ENCODE data around the gene DALRD3. TPM values are rescaled to one million over a fixed set of nuclear protein-coding genes. Genes with fewer than 3 reads are reported as not detected.

The DALRD3 gene
- total and polyA plus RNA-seq, 4 donors: 24.3 to 39.5 (median 33.3) TPM

- Histone ChIP-seq H3K36me3 (ENCODE audit: control insufficient read depth in 4 of 4, insufficient read depth in 4 of 4, low read length in 4 of 4) (peaks cover 19 to 37% (median 23%) of the 10 kb centered on the region in 4 donors), H3K27ac (ENCODE audit: low read depth in 1 of 2, low read length in 1 of 2) (no peak overlapping the region), H3K9me3 (ENCODE audit: control insufficient read depth in 4 of 4, insufficient read depth in 3 of 4, low read length in 3 of 4) (peaks cover 0 to 3% (median 0%) of the 10 kb centered on the region in 4 donors), H3K4me3 (no peak overlapping the region), H3K4me1 (ENCODE audit: control insufficient read depth in 5 of 5, insufficient read depth in 5 of 5, low read length in 5 of 5) (peaks cover 0 to 7% (median 3%) of the 10 kb centered on the region in 5 donors), H3K27me3 (ENCODE audit: control insufficient read depth in 3 of 3, insufficient read depth in 3 of 3, low read length in 2 of 3) (no peaks in the 10 kb centered on the region), H3K9ac (ENCODE audit: insufficient read depth in 1 of 2, low read length in 2 of 2) (no peak overlapping the region)
- TF ChIP-seq CTCF (IDR thresholded peaks at IDR 0.05; ENCODE audit: control extremely low read depth, extremely low read depth): no peak
- ATAC-seq (ENCODE audit: insufficient read depth, low FRiP score): no peak
- no peak for DNase-seq
Measured at GRCh38 chr3:48984663-48985062, 33.7 kb downstream of the DALRD3 start.

- no peak for ATAC-seq (ENCODE audit: insufficient read depth, low FRiP score)
- H3K9ac ChIP-seq (ENCODE audit: insufficient read depth in 1 of 2, low read length in 2 of 2): no peak overlapping the region
- H3K27me3 ChIP-seq (ENCODE audit: control insufficient read depth in 3 of 3, insufficient read depth in 3 of 3, low read length in 2 of 3): no peaks in the 10 kb centered on the region
- peaks cover 23 to 41% (median 30%) of the 10 kb centered on the region in 4 donors for H3K36me3 ChIP-seq (ENCODE audit: control insufficient read depth in 4 of 4, insufficient read depth in 4 of 4, low read length in 4 of 4)
- TF ChIP-seq CTCF (IDR thresholded peaks at IDR 0.05; ENCODE audit: control extremely low read depth, extremely low read depth): no peak
- no peak overlapping the region for H3K27ac ChIP-seq (ENCODE audit: low read depth in 1 of 2, low read length in 1 of 2)
- peaks cover 0 to 3% (median 0%) of the 10 kb centered on the region in 5 donors for H3K4me1 ChIP-seq (ENCODE audit: control insufficient read depth in 5 of 5, insufficient read depth in 5 of 5, low read length in 5 of 5)
- H3K9me3 ChIP-seq (ENCODE audit: control insufficient read depth in 4 of 4, insufficient read depth in 3 of 4, low read length in 3 of 4): peaks cover 0 to 5% (median 0%) of the 10 kb centered on the region in 4 donors
- DNase-seq: no peak
- 95 to 96% methylated on average over 4 of the region's 4 CpGs for WGBS, 2 donors
- no peak overlapping the region for H3K4me3 ChIP-seq
Measured at GRCh38 chr3:48983096-48983495, 35.3 kb downstream of the DALRD3 start.

GRCh38 chr3:48982686-48983085 lies 35.7 kb downstream of the DALRD3 start:
- no peak for DNase-seq
- Histone ChIP-seq H3K27me3 (ENCODE audit: control insufficient read depth in 3 of 3, insufficient read depth in 3 of 3, low read length in 2 of 3) (no peaks in the 10 kb centered on the region), H3K4me3 (no peak overlapping the region), H3K36me3 (ENCODE audit: control insufficient read depth in 4 of 4, insufficient read depth in 4 of 4, low read length in 4 of 4) (peaks cover 27 to 44% (median 30%) of the 10 kb centered on the region in 4 donors), H3K4me1 (ENCODE audit: control insufficient read depth in 5 of 5, insufficient read depth in 5 of 5, low read length in 5 of 5) (peaks cover 0 to 3% (median 0%) of the 10 kb centered on the region in 5 donors), H3K9ac (ENCODE audit: insufficient read depth in 1 of 2, low read length in 2 of 2) (no peak overlapping the region), H3K9me3 (ENCODE audit: control insufficient read depth in 4 of 4, insufficient read depth in 3 of 4, low read length in 3 of 4) (peaks cover 0 to 5% (median 0%) of the 10 kb centered on the region in 4 donors), H3K27ac (ENCODE audit: low read depth in 1 of 2, low read length in 1 of 2) (no peak overlapping the region)
- TF ChIP-seq CTCF (IDR thresholded peaks at IDR 0.05; ENCODE audit: control extremely low read depth, extremely low read depth): no peak
- WGBS, 2 donors: 84 to 90% methylated on average over 5 of the region's 5 CpGs
- ATAC-seq (ENCODE audit: insufficient read depth, low FRiP score): no peak

- Histone ChIP-seq H3K9ac (ENCODE audit: insufficient read depth in 1 of 2, low read length in 2 of 2) (no peak overlapping the region), H3K36me3 (ENCODE audit: control insufficient read depth in 4 of 4, insufficient read depth in 4 of 4, low read length in 4 of 4) (peaks cover 27 to 48% (median 31%) of the 10 kb centered on the region in 4 donors)
- ATAC-seq (ENCODE audit: insufficient read depth, low FRiP score): no peak
Measured at GRCh38 chr3:48982016-48982415, 36.4 kb downstream of the DALRD3 start.

More at GRCh38 chr3:48982016-48982415, 36.4 kb downstream of the DALRD3 start:
- H3K9me3 ChIP-seq (ENCODE audit: control insufficient read depth in 4 of 4, insufficient read depth in 3 of 4, low read length in 3 of 4): peaks cover 0 to 5% (median 0%) of the 10 kb centered on the region in 4 donors
- no peaks in the 10 kb centered on the region for H3K27me3 ChIP-seq (ENCODE audit: control insufficient read depth in 3 of 3, insufficient read depth in 3 of 3, low read length in 2 of 3)
- no peak overlapping the region for H3K4me3 ChIP-seq
- H3K4me1 ChIP-seq (ENCODE audit: control insufficient read depth in 5 of 5, insufficient read depth in 5 of 5, low read length in 5 of 5): peaks cover 0 to 3% (median 0%) of the 10 kb centered on the region in 5 donors
- DNase-seq: no peak
- TF ChIP-seq CTCF (IDR thresholded peaks at IDR 0.05; ENCODE audit: control extremely low read depth, extremely low read depth): no peak
- no peak overlapping the region for H3K27ac ChIP-seq (ENCODE audit: low read depth in 1 of 2, low read length in 1 of 2)
